H1 (cell line): ENCODE results near the gene AFF4. TPM values are rescaled to one million over a fixed set of nuclear protein-coding genes. Genes with fewer than 3 reads are reported as not detected.

ENCODE experiments used
- BACH1 ChIP-seq: IDR thresholded peaks from 2 replicates; pipeline ENCODE4 v1.6.1; 2012; ENCODE audit warnings: low read length, improper control_type of control experiment
- EP300 ChIP-seq, 2 experiments: IDR thresholded peaks; 1 replicate in 1 of 2; 2 replicates in 1 of 2; pipeline ENCODE4 v1.6.1; 2011 to 2012; ENCODE audit warnings: low read depth in 2 of 2, low read length in 2 of 2, mild to moderate bottlenecking in 2 of 2, borderline replicate concordance in 1 of 2, inconsistent platforms in 1 of 2, moderate library complexity in 1 of 2
- SP1 ChIP-seq: IDR thresholded peaks from 2 replicates; pipeline ENCODE4 v1.6.1; 2011; ENCODE audit warnings: low read depth, low read length
- TAF7 ChIP-seq: optimal IDR thresholded peaks from 2 replicates; pipeline ENCODE3; 2011; ENCODE audit warnings: low read depth, mild to moderate bottlenecking, inconsistent platforms, low read length, moderate library complexity, borderline replicate concordance
- polyA plus RNA-seq, 7 experiments: library from polyadenylated mRNA; depleted of rRNA in 3 of 7; stranded (reverse) in 5 of 7; unstranded in 2 of 7; fragments of >200 nt in 5 of 7; fragments of 200-250 nt in 2 of 7; gene quantifications; 1 replicate in 5 of 7; 2 replicates in 1 of 7; 4 replicates in 1 of 7; pipeline versions ENCODE4 v1.2.1 to v1.2.3, GENCODE V29; 2011 to 2013; ENCODE audit warnings: missing spikeins in 2 of 7, mixed read lengths in 2 of 7
- total RNA-seq: library from RNA; stranded (reverse); fragmentation: NEBNext Ultra II Directional; extraction: Animal tissue kit (Norgen Biotek cat#: 25700); gene quantifications from 2 replicates; pipeline ENCODE4 v1.2.1, GENCODE V29; 2021
- TF ChIP-seq, protein P1 (sequence below): fragments of 300-600 bp; sonication (generic); IDR thresholded peaks from 2 replicates; pipeline ENCODE4 v1.7.1; 2012; ENCODE audit warnings: low read length, moderate library complexity, mild to moderate bottlenecking, inconsistent platforms; ENCODE audit not compliant: insufficient replicate concordance

Gene AFF4
- total and polyA plus RNA-seq, 2 of the 8 experiments (the other 6 are each of a cell fraction or from before 2014, with no cell fraction given): 12.0 to 61.4 TPM

DNA sequence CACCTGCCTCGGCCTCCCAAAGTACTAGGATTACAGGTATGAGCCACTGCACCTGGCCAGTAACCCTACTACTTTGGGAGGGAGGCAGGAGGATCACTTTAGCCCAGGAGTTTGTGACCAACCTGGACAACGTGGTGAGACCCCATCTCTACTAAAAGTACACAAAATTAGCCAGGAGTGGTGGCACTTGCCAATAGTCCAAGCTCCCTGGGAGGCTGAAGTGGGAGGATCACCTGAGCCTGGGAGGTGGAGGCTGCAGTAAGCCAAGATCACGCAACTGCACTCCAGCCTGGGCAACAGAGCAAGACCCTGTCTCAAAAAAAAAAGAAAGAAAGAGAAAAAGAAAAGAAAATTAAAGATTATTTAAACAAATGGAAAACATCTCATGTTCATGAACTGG, 107.4 kb downstream of the AFF4 start (continued):
- TF ChIP-seq, protein P1, sequence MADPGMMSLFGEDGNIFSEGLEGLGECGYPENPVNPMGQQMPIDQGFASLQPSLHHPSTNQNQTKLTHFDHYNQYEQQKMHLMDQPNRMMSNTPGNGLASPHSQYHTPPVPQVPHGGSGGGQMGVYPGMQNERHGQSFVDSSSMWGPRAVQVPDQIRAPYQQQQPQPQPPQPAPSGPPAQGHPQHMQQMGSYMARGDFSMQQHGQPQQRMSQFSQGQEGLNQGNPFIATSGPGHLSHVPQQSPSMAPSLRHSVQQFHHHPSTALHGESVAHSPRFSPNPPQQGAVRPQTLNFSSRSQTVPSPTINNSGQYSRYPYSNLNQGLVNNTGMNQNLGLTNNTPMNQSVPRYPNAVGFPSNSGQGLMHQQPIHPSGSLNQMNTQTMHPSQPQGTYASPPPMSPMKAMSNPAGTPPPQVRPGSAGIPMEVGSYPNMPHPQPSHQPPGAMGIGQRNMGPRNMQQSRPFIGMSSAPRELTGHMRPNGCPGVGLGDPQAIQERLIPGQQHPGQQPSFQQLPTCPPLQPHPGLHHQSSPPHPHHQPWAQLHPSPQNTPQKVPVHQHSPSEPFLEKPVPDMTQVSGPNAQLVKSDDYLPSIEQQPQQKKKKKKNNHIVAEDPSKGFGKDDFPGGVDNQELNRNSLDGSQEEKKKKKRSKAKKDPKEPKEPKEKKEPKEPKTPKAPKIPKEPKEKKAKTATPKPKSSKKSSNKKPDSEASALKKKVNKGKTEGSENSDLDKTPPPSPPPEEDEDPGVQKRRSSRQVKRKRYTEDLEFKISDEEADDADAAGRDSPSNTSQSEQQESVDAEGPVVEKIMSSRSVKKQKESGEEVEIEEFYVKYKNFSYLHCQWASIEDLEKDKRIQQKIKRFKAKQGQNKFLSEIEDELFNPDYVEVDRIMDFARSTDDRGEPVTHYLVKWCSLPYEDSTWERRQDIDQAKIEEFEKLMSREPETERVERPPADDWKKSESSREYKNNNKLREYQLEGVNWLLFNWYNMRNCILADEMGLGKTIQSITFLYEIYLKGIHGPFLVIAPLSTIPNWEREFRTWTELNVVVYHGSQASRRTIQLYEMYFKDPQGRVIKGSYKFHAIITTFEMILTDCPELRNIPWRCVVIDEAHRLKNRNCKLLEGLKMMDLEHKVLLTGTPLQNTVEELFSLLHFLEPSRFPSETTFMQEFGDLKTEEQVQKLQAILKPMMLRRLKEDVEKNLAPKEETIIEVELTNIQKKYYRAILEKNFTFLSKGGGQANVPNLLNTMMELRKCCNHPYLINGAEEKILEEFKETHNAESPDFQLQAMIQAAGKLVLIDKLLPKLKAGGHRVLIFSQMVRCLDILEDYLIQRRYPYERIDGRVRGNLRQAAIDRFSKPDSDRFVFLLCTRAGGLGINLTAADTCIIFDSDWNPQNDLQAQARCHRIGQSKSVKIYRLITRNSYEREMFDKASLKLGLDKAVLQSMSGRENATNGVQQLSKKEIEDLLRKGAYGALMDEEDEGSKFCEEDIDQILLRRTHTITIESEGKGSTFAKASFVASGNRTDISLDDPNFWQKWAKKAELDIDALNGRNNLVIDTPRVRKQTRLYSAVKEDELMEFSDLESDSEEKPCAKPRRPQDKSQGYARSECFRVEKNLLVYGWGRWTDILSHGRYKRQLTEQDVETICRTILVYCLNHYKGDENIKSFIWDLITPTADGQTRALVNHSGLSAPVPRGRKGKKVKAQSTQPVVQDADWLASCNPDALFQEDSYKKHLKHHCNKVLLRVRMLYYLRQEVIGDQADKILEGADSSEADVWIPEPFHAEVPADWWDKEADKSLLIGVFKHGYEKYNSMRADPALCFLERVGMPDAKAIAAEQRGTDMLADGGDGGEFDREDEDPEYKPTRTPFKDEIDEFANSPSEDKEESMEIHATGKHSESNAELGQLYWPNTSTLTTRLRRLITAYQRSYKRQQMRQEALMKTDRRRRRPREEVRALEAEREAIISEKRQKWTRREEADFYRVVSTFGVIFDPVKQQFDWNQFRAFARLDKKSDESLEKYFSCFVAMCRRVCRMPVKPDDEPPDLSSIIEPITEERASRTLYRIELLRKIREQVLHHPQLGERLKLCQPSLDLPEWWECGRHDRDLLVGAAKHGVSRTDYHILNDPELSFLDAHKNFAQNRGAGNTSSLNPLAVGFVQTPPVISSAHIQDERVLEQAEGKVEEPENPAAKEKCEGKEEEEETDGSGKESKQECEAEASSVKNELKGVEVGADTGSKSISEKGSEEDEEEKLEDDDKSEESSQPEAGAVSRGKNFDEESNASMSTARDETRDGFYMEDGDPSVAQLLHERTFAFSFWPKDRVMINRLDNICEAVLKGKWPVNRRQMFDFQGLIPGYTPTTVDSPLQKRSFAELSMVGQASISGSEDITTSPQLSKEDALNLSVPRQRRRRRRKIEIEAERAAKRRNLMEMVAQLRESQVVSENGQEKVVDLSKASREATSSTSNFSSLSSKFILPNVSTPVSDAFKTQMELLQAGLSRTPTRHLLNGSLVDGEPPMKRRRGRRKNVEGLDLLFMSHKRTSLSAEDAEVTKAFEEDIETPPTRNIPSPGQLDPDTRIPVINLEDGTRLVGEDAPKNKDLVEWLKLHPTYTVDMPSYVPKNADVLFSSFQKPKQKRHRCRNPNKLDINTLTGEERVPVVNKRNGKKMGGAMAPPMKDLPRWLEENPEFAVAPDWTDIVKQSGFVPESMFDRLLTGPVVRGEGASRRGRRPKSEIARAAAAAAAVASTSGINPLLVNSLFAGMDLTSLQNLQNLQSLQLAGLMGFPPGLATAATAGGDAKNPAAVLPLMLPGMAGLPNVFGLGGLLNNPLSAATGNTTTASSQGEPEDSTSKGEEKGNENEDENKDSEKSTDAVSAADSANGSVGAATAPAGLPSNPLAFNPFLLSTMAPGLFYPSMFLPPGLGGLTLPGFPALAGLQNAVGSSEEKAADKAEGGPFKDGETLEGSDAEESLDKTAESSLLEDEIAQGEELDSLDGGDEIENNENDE: no peak
- TF ChIP-seq SP1 (no peak), TAF7 (no peak), BACH1 (no peak), EP300 (IDR thresholded peaks at IDR 0.05; ENCODE audit: borderline replicate concordance in 1 of 2, low read depth in 2 of 2, low read length in 2 of 2) (no peak)
- TF ChIP-seq, all 59 proteins: peak for 0
